ACHN (cell line): ENCODE results near the gene FGL2.
"Not testable (repeated sequence)": the region's sequence is repeated elsewhere in the genome, so short reads cannot be mapped to it uniquely, and the experiment has no call there.

Experiments used
- DNase-seq: peaks from one replicate; pipeline ENCODE4 v3.0.0-alpha.2; 2015
- in situ Hi-C: cut with HindIII; loops from 2 replicates; pipeline ENCODE4 v1.10.0; 2017; ENCODE audit warnings: low sequenced_read_pairs, low pct_ligation_motif_present, low pct_unique_long_range_greater_than_20kb

The FGL2 gene

DNA sequence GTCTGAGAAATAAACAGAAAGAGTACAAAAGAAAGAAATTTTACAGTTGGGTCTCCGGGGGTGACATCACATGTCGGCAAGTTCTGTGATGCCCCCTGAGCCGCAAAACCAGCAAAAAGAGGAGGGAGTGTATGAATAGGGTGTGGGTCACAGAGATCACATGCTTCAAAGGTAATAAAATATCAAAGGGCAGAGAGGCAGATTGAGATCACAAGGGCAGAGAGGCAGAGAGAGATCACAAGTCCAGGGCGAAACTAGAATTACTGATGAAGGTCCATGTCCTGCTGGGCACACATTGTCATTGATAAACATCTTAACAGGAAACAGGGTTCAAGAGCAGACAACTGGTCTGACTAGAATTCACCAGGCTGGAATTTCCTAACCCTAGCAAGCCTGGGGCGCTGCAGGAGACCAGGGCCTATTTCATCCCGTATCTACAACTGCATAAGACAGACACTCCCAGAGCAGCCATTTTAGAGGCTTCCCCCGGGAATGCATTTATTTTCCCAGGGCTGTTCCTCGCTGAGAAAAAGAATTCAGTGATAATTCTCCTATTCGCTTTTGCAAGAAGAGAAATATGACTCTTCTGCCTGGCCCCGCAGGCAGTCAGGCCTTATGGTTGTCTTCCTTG is 20.2 kb upstream of the FGL2 start:
- in situ Hi-C loops, DNase-seq: not testable (repeated sequence)

DNA sequence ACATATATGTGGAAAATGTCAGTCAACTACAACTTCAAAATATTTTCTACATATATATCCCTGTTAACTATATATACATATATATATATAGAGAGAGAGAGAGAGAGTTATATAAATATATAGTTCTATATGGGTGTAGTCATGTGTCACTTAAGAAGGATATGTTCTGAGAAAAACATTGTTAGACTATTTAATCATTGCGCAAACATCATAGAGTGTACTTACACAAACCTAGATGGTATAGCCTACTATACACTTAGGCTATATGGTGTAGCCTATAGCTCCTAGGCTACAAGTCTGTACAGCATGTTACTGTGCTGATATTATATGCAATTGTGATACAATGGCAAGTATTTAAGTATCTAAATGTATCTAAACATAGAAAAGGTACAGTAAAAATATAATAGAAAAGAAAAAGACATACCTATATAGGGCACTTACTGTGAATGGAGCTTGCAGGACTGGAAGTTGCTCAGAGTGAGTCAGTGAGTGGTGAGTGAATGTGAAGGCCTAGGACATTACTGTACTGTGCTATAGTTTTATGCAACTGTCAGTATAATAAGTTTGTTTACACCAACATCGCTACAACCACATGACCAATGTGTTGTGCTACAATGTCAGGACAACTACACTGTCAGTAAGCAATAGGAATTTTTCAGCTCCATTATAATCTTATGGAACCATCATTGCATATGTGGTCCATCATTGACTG is 18.0 kb upstream of the FGL2 start:
- DNase-seq, result no peak
- in situ Hi-C loops, result no loop called here

DNA sequence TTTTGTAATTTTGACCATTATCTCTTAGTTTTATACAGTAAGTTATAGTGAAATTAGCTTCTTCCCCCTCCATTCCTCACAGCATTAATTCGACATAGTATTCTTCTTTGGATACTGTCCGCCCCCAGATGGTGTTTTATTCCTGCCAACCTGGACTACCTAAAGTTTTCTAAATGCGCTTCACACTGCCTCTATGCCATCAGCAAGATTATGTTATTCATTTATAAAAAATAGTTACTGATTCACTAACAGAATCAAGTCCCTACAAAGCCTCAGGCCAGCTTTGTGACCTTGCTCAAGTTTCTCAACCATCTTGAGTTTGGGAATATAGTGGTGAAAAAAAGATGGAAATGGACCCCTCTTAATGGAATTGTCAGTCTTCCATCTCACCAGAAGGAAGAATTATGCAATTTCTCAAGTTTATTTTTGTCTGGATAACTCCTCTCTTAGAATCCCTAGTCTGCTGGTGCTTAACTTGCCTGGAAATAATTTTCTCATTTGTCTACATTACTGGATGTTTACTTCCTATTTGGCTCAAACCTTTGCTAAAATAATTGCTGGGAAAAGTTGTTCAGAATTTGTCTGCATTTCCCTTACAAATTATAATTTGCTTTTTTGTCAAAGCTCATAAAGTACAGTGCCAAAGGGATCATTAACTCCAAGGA is 16.7 kb upstream of the FGL2 start:
- in situ Hi-C loops, result no loop called here
- peak; percentile 65 for DNase-seq

DNA sequence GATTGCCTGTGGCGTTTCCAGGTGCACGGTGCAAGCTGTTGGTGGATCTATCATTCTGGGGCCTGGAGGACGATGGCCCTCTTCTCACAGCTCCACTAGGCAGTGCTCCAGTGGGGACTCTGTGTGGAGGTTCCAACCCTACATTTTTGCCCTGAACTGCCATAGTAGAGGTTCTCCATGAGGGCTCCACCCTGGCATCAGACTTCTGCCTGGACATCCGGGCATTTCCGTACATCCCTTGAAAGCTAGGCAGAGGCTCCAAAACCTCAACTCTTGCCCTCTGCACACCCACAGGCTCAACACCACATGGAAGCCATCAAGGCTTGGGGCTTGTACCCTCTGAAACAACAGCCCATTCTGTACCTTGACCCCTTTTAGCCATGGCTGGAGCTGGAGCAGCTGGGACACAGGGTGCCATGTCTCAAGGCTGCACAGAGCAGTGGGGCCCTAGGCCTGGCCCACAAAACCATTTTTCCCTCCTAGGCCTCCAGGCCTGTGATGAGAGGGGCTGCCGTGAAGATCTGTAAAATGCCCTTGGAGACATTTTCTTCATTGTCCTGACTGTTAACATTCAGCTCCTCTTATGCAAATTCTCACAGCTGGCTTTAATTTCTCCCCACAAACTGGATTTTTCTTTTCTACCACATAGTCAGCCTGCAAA is 10.0 kb upstream of the FGL2 start:
- DNase-seq, result peak; percentile 11
- in situ Hi-C loops, result no loop called here

DNA sequence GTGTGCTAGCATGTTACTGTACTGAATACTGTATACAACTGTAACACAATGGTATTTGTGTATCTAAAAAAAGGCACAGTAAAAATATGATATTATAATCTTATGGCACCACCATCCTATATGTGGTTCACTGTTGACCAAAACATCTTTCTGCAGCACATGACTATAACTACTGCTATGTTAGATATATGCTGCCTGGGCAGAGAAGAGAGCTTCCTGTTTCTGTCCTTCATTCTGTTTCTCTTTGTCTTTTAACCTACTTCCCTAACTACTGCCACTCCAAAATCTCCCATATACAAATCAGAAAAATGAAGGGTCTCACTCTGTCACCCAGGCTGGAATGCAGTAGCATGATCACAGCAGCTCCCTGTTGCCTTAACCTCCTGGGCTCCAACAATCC is 8.8 kb upstream of the FGL2 start:
- in situ Hi-C loops, result no loop called here
- no peak for DNase-seq

DNA sequence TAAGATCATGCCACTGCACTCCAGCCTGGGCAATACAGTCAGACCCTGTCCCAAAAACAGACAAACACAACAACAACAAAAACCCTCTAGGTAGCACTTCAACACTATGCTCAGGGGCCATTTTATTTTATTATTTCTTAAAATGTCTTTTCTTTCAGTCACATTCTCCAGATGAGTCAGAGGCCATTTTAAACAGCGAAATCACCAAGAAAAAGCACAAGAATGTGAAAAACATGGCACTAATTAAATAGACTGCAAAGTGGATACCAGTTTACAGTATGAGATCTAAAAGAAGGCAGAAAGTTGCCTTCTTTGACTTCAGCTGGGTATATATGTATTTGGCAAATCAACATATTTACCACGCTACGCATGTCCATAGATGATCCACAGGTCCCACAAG is 6.1 kb upstream of the FGL2 start:
- DNase-seq, result no peak
- in situ Hi-C loops, result no loop called here

DNA sequence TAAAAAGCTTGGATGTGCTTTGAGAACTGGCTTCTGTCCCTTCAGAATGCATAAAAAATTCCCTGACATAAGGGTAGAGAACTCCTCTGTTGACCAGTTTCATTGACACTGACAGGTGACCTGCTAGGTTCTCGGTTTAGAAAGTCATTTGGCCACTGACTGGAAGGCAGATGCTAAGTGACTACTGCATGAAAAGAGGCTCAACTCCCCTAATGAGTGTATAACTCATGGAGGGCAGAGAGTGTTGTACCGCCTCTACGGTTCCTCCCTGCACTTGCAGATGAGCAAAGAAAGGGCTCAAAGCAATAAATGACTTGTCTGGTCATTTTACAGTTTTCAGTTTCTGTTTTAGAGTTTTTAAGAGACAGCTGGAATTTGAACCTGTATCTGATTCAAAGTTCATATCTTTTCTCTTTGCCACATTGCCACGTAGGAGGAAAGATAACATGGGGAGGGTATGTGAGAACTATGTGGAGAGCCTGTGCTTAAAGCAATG is 2.9 kb upstream of the FGL2 start:
- in situ Hi-C loops, result no loop called here
- no peak for DNase-seq

DNA sequence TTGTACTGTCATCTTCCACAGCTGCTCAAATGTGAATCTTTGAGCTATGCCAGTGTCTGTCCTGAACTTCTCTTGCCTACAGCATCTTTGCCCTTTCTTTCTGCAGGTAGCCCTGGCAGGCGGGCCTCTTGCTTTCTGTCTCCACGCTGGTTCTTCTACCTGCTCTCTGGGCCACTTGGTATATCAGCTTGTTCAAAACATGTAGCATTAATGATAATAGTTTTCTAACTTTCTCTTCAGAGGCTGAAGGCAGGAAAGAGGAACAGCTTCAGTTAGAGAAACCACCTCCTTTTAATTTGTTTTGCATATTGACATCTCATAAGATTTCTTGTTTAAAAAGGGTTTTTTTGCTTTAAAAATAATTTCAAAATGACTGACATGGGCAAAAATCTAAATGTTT is 923 bp upstream of the FGL2 start:
- no peak for DNase-seq
- in situ Hi-C loops, result no loop called here

DNA sequence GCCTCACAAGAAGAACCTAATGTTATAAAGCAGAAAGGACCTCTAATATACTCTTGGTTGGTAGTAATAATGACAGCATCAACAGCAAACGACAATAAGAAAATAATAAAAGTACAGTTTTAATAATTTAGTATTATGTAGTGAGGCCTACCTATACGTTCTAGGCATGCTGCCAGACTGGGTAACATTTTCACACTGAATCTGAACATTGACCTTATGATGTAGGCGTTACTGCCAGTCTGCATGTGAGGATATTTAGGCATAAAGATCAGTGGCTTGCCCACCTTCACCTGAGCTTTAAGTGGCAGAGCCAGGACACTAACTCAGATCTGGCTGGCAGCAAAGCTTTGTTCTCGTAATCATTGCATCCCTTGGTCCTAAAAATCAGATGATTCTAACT is 2.5 kb downstream of the FGL2 start:
- in situ Hi-C loops, result no loop called here
- DNase-seq, result no peak

DNA sequence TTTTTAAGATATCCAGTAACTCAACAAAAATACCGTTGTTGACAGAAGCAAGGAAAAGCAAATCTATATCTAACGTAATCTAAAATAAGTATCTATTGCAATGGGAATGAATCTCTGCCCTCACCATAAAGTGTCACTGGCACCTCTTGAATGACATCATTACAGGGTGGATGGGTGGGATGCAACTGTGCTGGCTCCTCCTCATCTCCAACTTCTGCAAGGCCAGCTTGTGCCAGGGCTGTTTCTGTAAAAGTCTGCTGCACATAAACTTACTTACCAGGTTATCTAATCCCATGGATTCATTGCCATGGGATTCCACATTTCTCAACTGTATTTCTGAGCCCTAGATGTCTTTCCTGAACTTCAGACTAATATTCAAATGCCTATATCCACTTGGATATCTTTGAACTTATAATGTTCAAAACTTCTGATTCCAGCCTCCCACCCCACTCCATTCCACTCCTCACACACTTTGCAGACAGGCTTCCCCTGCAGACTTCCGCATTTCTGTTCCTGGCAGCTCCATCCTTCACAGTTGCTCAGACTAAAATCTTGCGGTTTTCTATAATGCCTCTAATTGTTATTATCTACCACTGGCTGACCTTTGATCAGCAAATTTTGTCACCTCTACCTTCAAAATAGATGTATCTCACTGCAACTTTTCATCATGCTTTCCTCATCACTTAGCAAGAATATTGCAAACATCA is 10.7 kb downstream of the FGL2 start:
- DNase-seq, result no peak
- in situ Hi-C loops, result no loop called here

DNA sequence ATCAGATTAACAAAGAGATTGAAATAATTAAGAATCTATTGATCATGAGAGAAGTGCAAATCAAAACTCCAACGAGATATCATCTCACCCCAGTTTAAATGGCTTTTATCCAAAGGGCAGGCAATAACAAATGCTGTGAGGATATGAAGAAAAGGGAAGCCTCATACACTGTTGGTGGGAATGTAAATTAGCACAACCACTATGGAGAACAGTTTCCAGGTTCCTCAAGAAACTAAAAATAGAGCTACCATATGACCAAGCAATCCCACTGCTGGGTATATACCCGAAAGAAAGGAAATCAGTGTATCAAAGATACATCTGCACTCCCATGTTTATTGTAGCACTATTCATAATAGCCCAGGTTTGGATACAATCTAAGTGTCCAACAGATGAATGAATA is 13.8 kb downstream of the FGL2 start:
- DNase-seq, result no peak
- in situ Hi-C loops, result no loop called here

DNA sequence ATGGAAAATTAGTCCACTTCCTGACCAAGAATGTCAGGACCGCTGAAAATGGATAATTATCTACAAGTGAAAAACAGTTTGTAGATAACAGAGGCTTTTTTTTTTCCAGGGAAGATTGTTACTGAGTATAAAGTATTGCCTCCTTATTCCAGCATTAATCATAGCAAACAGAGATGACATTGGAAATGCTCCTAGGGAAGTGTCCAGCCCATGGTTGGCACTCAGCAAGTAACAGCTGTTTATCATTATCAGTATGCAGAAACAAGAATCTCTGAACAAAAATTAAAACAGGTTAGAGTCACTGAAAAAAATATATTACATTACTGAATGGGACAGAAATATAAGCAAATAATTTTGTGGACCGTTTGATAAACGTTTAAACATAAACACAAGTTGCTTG is 14.6 kb downstream of the FGL2 start:
- DNase-seq, result no peak
- in situ Hi-C loops, result no loop called here

DNA sequence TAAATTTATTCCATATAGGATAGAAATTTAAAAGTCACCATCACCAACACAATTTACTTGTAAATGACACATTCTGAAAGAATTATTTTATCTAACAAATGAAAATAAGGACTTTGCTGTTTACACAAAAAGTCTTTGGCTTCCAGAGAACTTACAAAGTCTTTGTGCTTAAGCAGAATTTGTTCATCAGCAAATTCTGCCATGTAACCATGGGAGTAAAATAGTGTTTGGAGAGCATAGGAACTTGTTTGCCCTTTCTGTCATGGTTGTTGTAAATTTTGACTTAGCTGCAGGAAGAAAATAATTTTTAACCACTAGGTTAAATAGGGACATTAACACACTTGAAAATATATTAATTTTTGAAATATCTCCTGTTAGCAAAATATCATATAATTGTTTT is 15.2 kb downstream of the FGL2 start:
- DNase-seq, result no peak
- in situ Hi-C loops, result no loop called here

DNA sequence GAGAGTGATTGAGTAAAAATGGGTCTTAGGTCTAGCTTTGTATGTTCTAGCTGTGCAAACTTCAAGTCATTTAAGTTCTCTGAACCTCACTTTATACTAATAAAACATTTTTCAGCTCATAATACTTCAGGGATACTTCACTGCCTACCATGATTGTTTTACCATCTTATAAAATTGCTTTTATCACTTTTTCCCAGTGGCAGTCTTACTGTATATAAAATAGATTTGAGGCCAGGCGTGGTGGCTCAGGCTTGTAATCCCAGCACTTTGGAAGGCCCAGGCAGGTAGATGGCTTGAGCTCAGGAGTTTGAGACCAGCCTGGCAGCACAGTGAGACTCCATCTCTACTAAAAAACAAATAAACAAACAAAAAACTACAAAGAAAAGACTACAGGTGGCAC is 17.4 kb downstream of the FGL2 start:
- DNase-seq, result no peak
- in situ Hi-C loops, result no loop called here

DNA sequence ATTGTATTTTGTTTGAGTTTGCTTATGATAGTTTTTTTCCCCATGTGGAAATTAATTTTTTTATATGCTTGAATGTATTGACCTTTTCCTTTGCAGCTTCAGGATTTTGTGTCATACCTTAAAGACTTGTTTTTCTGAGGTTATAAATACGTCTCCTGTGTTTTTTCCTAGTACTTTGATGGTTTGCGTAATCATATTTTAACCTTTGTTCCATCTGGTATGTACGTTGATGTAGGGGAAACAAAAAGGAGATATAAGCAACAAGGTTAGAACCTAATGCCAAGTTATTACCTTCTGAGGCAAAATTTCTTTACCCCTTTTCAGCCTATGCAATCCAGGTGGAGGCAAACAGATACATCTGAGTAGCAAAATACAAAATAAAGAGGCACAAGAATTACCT is 17.9 kb downstream of the FGL2 start:
- in situ Hi-C loops, result no loop called here
- DNase-seq, result no peak

DNA sequence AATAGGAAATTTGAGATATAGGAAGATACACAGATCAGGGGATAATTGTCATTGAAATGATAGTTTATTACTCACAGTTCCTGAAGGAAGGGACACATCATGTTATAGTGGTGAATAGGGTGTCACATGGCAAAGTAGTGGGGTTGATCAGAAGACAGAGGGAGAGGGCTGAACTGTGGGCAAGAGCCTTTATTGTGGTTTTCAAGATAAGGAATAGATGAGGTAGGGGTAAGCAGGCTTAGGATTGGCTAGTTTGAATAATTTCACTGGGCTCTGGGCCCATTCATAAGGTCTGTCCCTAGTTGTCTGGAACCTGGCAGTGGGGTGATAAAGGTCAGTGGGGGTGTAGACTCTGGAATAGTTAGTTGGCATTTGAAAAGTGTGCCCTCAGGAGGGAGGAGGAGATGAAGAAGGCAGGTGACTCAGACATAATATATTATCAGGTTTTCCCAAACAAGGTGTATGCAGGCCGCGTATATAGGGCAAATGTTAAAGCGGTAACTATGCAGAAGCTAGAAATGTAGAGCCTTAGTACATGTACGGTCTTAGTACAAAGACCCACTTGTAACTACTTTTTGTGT is 18.5 kb downstream of the FGL2 start:
- in situ Hi-C loops, result no loop called here

DNA sequence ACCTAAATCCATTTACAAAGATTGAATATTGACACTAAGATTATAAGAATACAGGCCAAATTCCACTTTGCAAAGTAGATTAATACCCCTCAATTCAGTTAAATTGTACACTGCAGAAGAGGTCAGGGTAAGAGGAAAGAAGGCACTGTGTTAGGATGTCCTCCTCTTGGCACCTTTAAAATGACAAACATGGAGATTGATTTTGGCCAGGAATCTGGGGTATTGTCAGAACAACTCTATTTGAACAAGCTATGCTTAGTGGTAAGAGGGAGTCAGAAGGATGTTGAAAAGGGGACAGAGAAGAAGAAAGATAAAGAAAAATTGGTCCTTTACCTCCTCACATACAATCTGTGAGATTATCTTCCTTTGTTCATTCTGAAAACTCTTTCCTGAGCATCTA is 21.6 kb downstream of the FGL2 start:
- in situ Hi-C loops, DNase-seq: not testable (repeated sequence)

More for the DNA sequence above, 18.5 kb downstream of the FGL2 start:
- DNase-seq, result no peak

DNA sequence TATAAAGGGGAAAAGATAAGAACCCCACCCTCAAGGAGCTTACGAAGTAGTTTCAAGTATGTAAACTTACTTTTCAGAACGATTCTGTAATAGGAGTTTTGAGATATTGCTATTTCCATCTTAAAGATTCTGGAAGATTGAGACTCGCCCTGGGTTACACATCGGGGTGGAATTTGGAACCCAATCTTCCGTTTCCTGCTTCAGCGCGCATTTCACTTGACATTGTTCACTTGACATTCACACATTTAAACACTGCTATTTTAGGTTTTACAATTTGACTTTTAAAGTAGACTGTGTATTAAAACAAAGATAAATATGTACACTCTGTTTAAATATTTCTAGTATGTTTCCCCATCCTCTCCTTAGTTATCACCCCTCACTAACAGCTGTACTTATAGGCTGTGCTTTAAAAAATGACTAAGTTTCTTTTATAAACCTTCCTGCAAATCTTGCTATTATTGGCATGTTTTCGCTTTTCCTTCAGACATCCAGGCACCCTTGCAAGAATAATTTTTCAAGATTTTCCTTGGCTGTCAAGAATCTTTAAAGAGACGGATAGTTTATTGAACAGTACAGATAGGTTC is 22.2 kb downstream of the FGL2 start:
- DNase-seq, in situ Hi-C loops: not testable (repeated sequence)
